Prostate gland (tissue), 2 donors: ENCODE measurements around the gene SRGAP1.

Experiments
- POLR2A ChIP-seq: fragments of 450-650 bp; IDR thresholded peaks from one replicate; pipeline ENCODE4 v1.6.1; 2016; ENCODE audit warnings: antibody characterized with exemption, mild to moderate bottlenecking
- POLR2AphosphoS5 ChIP-seq: sonication (generic); formaldehyde crosslinking; IDR thresholded peaks from one replicate; pipeline ENCODE4 v1.6.1; 2017; ENCODE audit warnings: antibody characterized with exemption
- TF ChIP-seq, protein P1 (sequence below), 4 experiments: fragments of 200-600 bp in 2 of 4; fragments of 450-650 bp in 2 of 4; sonication (generic) in 2 of 4; IDR thresholded peaks; 1 replicate in 3 of 4; 2 replicates in 1 of 4; pipeline ENCODE4 v1.5.1; 2016 to 2019; ENCODE audit warnings: antibody characterized with exemption in 4 of 4, mild to moderate bottlenecking in 2 of 4, moderate library complexity in 2 of 4

DNA sequence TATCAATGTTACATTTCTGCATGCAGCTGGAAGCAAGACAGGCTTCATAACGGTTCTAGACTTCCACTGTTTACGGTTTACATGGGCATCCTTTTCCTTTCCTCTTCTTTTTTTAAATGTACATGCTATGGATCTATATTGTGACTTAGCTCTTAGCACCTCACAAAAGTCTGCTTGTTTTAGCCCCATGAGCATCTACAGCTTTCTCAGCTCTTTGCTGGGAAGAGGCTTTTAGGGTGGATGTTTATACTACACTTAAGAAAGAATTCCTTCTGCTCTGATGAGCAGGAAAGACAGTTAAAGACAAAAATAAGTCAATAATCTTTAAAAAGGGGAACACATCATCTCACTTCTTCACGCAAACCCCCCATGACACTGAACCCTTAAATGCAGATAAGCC is 326.2 kb downstream of the SRGAP1 start:
- TF ChIP-seq, protein P1, sequence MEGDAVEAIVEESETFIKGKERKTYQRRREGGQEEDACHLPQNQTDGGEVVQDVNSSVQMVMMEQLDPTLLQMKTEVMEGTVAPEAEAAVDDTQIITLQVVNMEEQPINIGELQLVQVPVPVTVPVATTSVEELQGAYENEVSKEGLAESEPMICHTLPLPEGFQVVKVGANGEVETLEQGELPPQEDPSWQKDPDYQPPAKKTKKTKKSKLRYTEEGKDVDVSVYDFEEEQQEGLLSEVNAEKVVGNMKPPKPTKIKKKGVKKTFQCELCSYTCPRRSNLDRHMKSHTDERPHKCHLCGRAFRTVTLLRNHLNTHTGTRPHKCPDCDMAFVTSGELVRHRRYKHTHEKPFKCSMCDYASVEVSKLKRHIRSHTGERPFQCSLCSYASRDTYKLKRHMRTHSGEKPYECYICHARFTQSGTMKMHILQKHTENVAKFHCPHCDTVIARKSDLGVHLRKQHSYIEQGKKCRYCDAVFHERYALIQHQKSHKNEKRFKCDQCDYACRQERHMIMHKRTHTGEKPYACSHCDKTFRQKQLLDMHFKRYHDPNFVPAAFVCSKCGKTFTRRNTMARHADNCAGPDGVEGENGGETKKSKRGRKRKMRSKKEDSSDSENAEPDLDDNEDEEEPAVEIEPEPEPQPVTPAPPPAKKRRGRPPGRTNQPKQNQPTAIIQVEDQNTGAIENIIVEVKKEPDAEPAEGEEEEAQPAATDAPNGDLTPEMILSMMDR (IDR thresholded peaks at IDR 0.05): no peak
- TF ChIP-seq POLR2A: no peak
- TF ChIP-seq POLR2AphosphoS5: no peak
